HepG2 (cell line): Measurements from ENCODE around the gene GREM2. TPM values are rescaled to one million over a fixed set of nuclear protein-coding genes. Genes with fewer than 3 reads are reported as not detected.

Experiments used
- ATAC-seq: fragments of 200-7000 bp; cut with Tn5 transposase; 3 replicates; pipeline ENCODE4 v1.9.1; 2020; ENCODE audit warnings: mild to moderate bottlenecking, moderate library complexity
- BruUV-seq: library from RNA; stranded (reverse); fragments of 400-500 nt; replicated peaks from 2 replicates; lab custom pipeline; 2021; lab: Mats Ljungman, UMichigan
- CTCF ChIA-PET: fragments of 300-600 bp; formaldehyde crosslinking; extraction: SDS; loops from one replicate; lab custom pipeline; 2021; ENCODE audit warnings: low total read pairs, inconsistent platforms, low intra/inter-chr PET ratio; lab: Yijun Ruan, JAX
- POLR2A ChIA-PET: fragments of 350-600 bp; sonication (Branson Sonifier 250); formaldehyde crosslinking; loops from one replicate; lab custom pipeline; 2020; ENCODE audit warnings: antibody characterized with exemption, inconsistent platforms; lab: Yijun Ruan, JAX
- DNase-seq: peaks from one replicate; pipeline ENCODE4 v3.0.0-alpha.2; 2015; ENCODE audit warnings: low spot score
- FAIRE-seq: peaks from 3 replicates; lab custom pipeline; 2011; peaks lifted over from hg19 to GRCh38; lab: Jason Lieb, UNC
- H2AFZ ChIP-seq: one replicate; pipeline ENCODE4 v1.6.1; 2011; ENCODE audit warnings: low read length, inconsistent platforms
- H3K27ac ChIP-seq: fragments of 300-600 bp; 3 replicates; pipeline ENCODE4 v1.8.0; 2011; ENCODE audit warnings: mixed run types, mild to moderate bottlenecking, mixed read lengths, low read length, inconsistent platforms; ENCODE audit not compliant: insufficient read depth; ENCODE audit errors: extremely low read length
- H3K27me3 ChIP-seq, 2 experiments: fragments of 200-600 bp in 1 of 2; 2 replicates in 1 of 2; 3 replicates in 1 of 2; pipeline versions ENCODE4 v1.6.0 to v1.8.0; 2011; ENCODE audit warnings: low read length in 2 of 2, mild to moderate bottlenecking in 2 of 2, moderate library complexity in 2 of 2, inconsistent platforms in 1 of 2; ENCODE audit not compliant: insufficient read depth in 2 of 2, control insufficient read depth in 1 of 2
- H3K36me3 ChIP-seq, 2 experiments: fragments of 200-600 bp in 1 of 2; replicated peaks in 1 of 2; 2 replicates in 1 of 2; 3 replicates in 1 of 2; pipeline versions ENCODE4 v1.5.1 to v1.8.0; 2011; ENCODE audit warnings: low read length in 2 of 2, inconsistent platforms in 1 of 2; ENCODE audit not compliant: insufficient read depth in 2 of 2, control insufficient read depth in 1 of 2
- H3K4me1 ChIP-seq: 2 replicates; pipeline ENCODE4 v1.5.1; 2012; ENCODE audit warnings: low read length, inconsistent platforms; ENCODE audit not compliant: insufficient read depth
- H3K4me2 ChIP-seq: 2 replicates; pipeline ENCODE4 v1.6.0; 2011; ENCODE audit warnings: low read depth, low read length, inconsistent platforms
- H3K4me3 ChIP-seq, 3 experiments: fragments of 200-600 bp in 1 of 3; sonication (generic), shearing (Covaris generic) in 1 of 3; replicated peaks in 1 of 3; 2 replicates each; pipeline ENCODE4 v1.5.1; 2011 to 2016; ENCODE audit warnings: low read length in 3 of 3, inconsistent platforms in 2 of 3, low read depth in 2 of 3, mild to moderate bottlenecking in 2 of 3, control low read depth in 1 of 3, mixed read lengths in 1 of 3; ENCODE audit not compliant: insufficient read depth in 1 of 3
- H3K79me2 ChIP-seq: one replicate; pipeline ENCODE4 v1.6.1; 2011; ENCODE audit warnings: low read length, inconsistent platforms; ENCODE audit not compliant: insufficient read depth
- H3K9ac ChIP-seq: 2 replicates; pipeline ENCODE4 v1.6.0; 2011; ENCODE audit warnings: mild to moderate bottlenecking, low read depth, low read length, inconsistent platforms; ENCODE audit not compliant: insufficient read depth
- H3K9me3 ChIP-seq: 2 replicates; pipeline ENCODE4 v1.5.1; 2012; ENCODE audit warnings: mild to moderate bottlenecking, low read length
- H4K20me1 ChIP-seq: 2 replicates; pipeline ENCODE4 v1.6.0; 2011; ENCODE audit warnings: inconsistent platforms, mild to moderate bottlenecking, low read length, moderate library complexity; ENCODE audit not compliant: insufficient read depth
- AKAP8 ChIP-seq: sonication (generic); formaldehyde crosslinking; IDR thresholded peaks from 2 replicates; pipeline ENCODE4 v1.5.1; 2020; ENCODE audit warnings: mild to moderate bottlenecking, missing genetic modification reagents
- CENPT ChIP-seq: sonication (generic); formaldehyde crosslinking; IDR thresholded peaks from 2 replicates; pipeline ENCODE4 v1.8.0; 2022; ENCODE audit warnings: low read depth, mild to moderate bottlenecking, moderate library complexity, missing genetic modification reagents
- ESRRA ChIP-seq: sonication (generic); formaldehyde crosslinking; IDR thresholded peaks from 2 replicates; pipeline ENCODE4 v1.5.1; 2020; ENCODE audit warnings: mild to moderate bottlenecking, low read depth, missing genetic modification reagents
- HCFC1 ChIP-seq: fragments of 150-350 bp; IDR thresholded peaks from 2 replicates; pipeline ENCODE4 v1.6.1; 2014; ENCODE audit warnings: low read depth, low read length
- MAFK ChIP-seq, 2 experiments: IDR thresholded peaks in 1 of 2; conservative IDR thresholded peaks in 1 of 2; 2 replicates each; pipeline ENCODE4 v1.6.1; 2011; ENCODE audit warnings: improper control_type of control experiment in 2 of 2, low read length in 2 of 2
- NBN ChIP-seq: fragments of 450-650 bp; conservative IDR thresholded peaks from 2 replicates; pipeline ENCODE4 v1.6.1; 2017
- PTBP1 ChIP-seq: fragments of 200-400 bp; formaldehyde crosslinking; IDR thresholded peaks from 2 replicates; pipeline ENCODE4 v1.6.1; 2018; ENCODE audit warnings: low read length, low read depth; ENCODE audit not compliant: poor library complexity, severe bottlenecking
- SNAI1 ChIP-seq: sonication (generic); formaldehyde crosslinking; IDR thresholded peaks from 2 replicates; pipeline ENCODE4 v1.5.0; 2020; ENCODE audit warnings: mild to moderate bottlenecking, missing genetic modification reagents, borderline replicate concordance
- TAF1 ChIP-seq: sonication (generic); formaldehyde crosslinking; IDR thresholded peaks from 2 replicates; pipeline ENCODE4 v1.4.0; 2020; ENCODE audit warnings: missing genetic modification reagents
- TCF7 ChIP-seq: sonication (generic); IDR thresholded peaks from 2 replicates; pipeline ENCODE4 v1.6.1; 2016; ENCODE audit warnings: antibody characterized with exemption, low read depth
- ZFY ChIP-seq: sonication (generic); formaldehyde crosslinking; IDR thresholded peaks from 2 replicates; pipeline ENCODE4 v1.4.0; 2020; ENCODE audit warnings: missing genetic modification reagents
- ZNF138 ChIP-seq: sonication (generic); formaldehyde crosslinking; IDR thresholded peaks from 2 replicates; pipeline ENCODE4 v1.5.0; 2020; ENCODE audit warnings: mild to moderate bottlenecking, low read depth, missing genetic modification reagents
- ZNF224 ChIP-seq: sonication (generic); formaldehyde crosslinking; IDR thresholded peaks from 2 replicates; pipeline ENCODE4 v1.5.0; 2020; ENCODE audit warnings: mild to moderate bottlenecking, missing genetic modification reagents
- ZNF33B ChIP-seq: sonication (generic); formaldehyde crosslinking; IDR thresholded peaks from 2 replicates; pipeline ENCODE4 v1.5.1; 2020; ENCODE audit warnings: mild to moderate bottlenecking, missing genetic modification reagents
- ZNF460 ChIP-seq: sonication (generic); formaldehyde crosslinking; IDR thresholded peaks from 2 replicates; pipeline ENCODE4 v1.5.1; 2020; ENCODE audit warnings: missing genetic modification reagents, mild to moderate bottlenecking, borderline replicate concordance
- ZNF619 ChIP-seq: sonication (generic); formaldehyde crosslinking; IDR thresholded peaks from 2 replicates; pipeline ENCODE4 v1.4.0; 2020; ENCODE audit warnings: mild to moderate bottlenecking, missing genetic modification reagents
- ZNF746 ChIP-seq: sonication (generic); formaldehyde crosslinking; IDR thresholded peaks from 2 replicates; pipeline ENCODE4 v1.8.0; 2022; ENCODE audit warnings: mild to moderate bottlenecking, missing genetic modification reagents
- ZSCAN30 ChIP-seq: sonication (generic); formaldehyde crosslinking; IDR thresholded peaks from 2 replicates; pipeline ENCODE4 v1.5.0; 2020; ENCODE audit warnings: mild to moderate bottlenecking, missing genetic modification reagents
- WGBS: methylation state at CpG from one replicate; pipeline ENCODE4 v1.1.6; 2017; ENCODE audit warnings: low lambda C conversion rate; 5-methylcytosine and 5-hydroxymethylcytosine counted together
- in situ Hi-C: cut with HindIII; loops from 2 replicates; pipeline ENCODE4 v1.10.0; 2017; ENCODE audit warnings: low pct_unique_long_range_greater_than_20kb; ENCODE audit not compliant: extremely low pct_ligation_motif_present
- intact Hi-C: fragments of 100-400 bp; cut with micrococcal nuclease; formaldehyde crosslinking; loops from one replicate; pipeline ENCODE4 v1.10.0; 2022; ENCODE audit not compliant: unreplicated experiment
- polyA plus RNA-seq, 8 experiments: library from polyadenylated mRNA; depleted of rRNA in 3 of 8; stranded (reverse) in 7 of 8; unstranded in 1 of 8; fragments of >200 nt; fragmentation: Illumina TruSeq in 4 of 8; extraction: Trizol in 4 of 8; gene quantifications; 2 replicates each; pipeline versions ENCODE4 v1.2.1 to v1.2.3, GENCODE V29; 2011 to 2016; ENCODE audit warnings: low read depth in 4 of 8, missing spikeins in 1 of 8, mixed read lengths in 1 of 8; ENCODE audit not compliant: insufficient read depth in 1 of 8
- total RNA-seq, 5 experiments: library from RNA; depleted of rRNA; stranded (reverse); fragments of >200 nt; fragmentation: Illumina TruSeq; extraction: Trizol; gene quantifications; 2 replicates each; pipeline ENCODE4 v1.2.3, GENCODE V29; 2016; ENCODE audit warnings: low read depth in 1 of 5
- TF ChIP-seq, protein P1 (sequence below): sonication (generic); formaldehyde crosslinking; IDR thresholded peaks from 2 replicates; pipeline ENCODE4 v1.4.0; 2020; ENCODE audit warnings: missing genetic modification reagents

The GREM2 gene
- total and polyA plus RNA-seq, 2 of the 13 experiments (the other 11 are each of a cell fraction or from before 2014, with no cell fraction given): 0.07 TPM; not detected in 1

DNA sequence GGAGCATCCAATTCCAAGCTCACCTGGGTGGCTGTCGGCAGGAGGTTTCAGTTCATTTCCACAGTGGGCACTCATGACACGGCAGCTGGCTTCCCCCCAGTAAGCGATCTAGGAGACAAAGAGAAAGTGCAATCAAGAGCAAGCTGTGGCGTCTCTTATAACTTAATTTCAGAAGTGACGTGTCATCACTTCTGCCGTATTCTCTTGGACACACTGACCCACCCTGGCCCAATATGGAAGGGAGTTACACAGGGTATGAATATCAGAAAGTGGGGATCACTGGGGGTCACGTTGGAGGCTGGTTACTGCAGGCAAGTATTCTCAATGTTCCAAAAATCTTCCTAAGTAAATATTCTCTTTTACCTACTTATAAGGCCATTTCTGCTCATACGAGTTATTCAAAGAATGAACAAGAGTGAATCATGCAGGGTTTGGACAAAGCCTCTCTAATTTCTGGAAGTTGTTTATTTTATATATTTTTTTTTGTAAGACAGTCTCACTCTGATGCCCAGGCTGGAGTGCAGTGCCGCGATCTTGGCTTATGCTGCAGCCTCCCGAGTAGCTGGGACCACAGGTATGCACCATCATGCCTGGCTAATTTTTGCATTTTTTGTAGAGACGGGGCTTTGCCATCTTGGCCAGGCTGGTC lies 46.5 kb upstream of the GREM2 start:
- Histone ChIP-seq H4K20me1 (no peaks in the 10 kb centered on the region), H3K9me3 (no peaks in the 10 kb centered on the region), H3K36me3 (no peaks in the 10 kb centered on the region), H3K4me2 (no peak overlapping the region), H3K9ac (no peak overlapping the region), H3K79me2 (no peaks in the 10 kb centered on the region), H3K27ac (no peak overlapping the region), H3K27me3 (no peaks in the 10 kb centered on the region), H3K4me1 (no peaks in the 10 kb centered on the region), H2AFZ (no peak overlapping the region), H3K4me3 (no peak overlapping the region)
- FAIRE-seq (no peak), ATAC-seq (no peak), DNase-seq (no peak)
- WGBS: 36% methylated on average over 12 of the region's 12 CpGs
- BruUV-seq: no TSS peak
- no peak for TF ChIP-seq ZFY
- no peak for TF ChIP-seq ZNF33B (CRISPR knock-in tag)
- TF ChIP-seq ZNF224: no peak
- no peak for TF ChIP-seq ZNF138 (CRISPR knock-in tag)
- TF ChIP-seq MAFK (conservative IDR thresholded peaks at IDR 0.05 in 1 of 2, IDR thresholded peaks at IDR 0.05 in 1 of 2; ENCODE audit: low read length in 2 of 2): peak in 1 of 2 experiments; percentile 35; a peak in 1 of 4 replicates
- in situ Hi-C loops (no loop called here), intact Hi-C loops (no loop called here)
- CTCF ChIA-PET: no interaction called here
- POLR2A ChIA-PET: no interaction called here

DNA sequence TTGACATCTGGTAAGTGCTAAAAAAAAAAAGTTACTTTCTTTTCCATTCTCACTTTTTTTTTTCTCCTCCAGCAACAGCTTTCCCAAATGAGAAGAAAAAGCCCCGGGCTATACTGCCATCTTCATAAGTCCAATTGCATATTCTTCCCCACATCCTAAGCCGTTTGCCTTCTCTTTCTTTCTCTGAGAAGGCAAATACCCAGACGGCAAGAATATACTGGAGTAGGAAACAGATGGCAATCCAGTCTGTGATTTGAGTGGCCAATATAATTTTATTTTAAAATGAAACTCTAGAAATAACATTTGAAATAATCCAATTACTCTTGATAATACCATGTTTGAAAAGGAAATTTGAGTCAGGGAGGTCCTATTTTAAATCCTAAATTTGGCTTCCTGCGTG lies 44.6 kb upstream of the GREM2 start:
- Histone ChIP-seq H3K4me3 (no peak overlapping the region), H3K9ac (no peak overlapping the region)
- FAIRE-seq: no peak
- TF ChIP-seq TAF1 (CRISPR knock-in tag): no peak
- TF ChIP-seq ZNF746 (CRISPR knock-in tag): no peak
- TF ChIP-seq HCFC1: no peak
- no peak for TF ChIP-seq PTBP1
- no peak for TF ChIP-seq CENPT (CRISPR knock-in tag)
- TF ChIP-seq ZNF619 (CRISPR knock-in tag): no peak
- no peak for TF ChIP-seq NBN
- TF ChIP-seq AKAP8 (CRISPR knock-in tag): no peak
- no peak for TF ChIP-seq ZNF460
- TF ChIP-seq SNAI1: no peak
- TF ChIP-seq TCF7: no peak
- no peak for TF ChIP-seq ESRRA (CRISPR knock-in tag)
- TF ChIP-seq, protein P1, sequence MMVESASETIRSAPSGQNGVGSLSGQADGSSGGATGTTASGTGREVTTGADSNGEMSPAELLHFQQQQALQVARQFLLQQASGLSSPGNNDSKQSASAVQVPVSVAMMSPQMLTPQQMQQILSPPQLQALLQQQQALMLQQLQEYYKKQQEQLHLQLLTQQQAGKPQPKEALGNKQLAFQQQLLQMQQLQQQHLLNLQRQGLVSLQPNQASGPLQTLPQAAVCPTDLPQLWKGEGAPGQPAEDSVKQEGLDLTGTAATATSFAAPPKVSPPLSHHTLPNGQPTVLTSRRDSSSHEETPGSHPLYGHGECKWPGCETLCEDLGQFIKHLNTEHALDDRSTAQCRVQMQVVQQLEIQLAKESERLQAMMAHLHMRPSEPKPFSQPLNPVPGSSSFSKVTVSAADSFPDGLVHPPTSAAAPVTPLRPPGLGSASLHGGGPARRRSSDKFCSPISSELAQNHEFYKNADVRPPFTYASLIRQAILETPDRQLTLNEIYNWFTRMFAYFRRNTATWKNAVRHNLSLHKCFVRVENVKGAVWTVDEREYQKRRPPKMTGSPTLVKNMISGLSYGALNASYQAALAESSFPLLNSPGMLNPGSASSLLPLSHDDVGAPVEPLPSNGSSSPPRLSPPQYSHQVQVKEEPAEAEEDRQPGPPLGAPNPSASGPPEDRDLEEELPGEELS (CRISPR knock-in tag): no peak
- TF ChIP-seq ZSCAN30 (CRISPR knock-in tag): no peak

More for the DNA sequence above, 44.6 kb upstream of the GREM2 start:
- H3K9me3 ChIP-seq: no peaks in the 10 kb centered on the region
- in situ Hi-C loops (no loop called here), intact Hi-C loops (no loop called here)
- no peaks in the 10 kb centered on the region for H3K4me1 ChIP-seq
- no peaks in the 10 kb centered on the region for H3K27me3 ChIP-seq
- no peak overlapping the region for H3K27ac ChIP-seq
- DNase-seq: no peak
- H3K36me3 ChIP-seq: no peaks in the 10 kb centered on the region
- ATAC-seq: no peak
- BruUV-seq: no TSS peak
- CTCF ChIA-PET: no interaction called here
- H3K4me2 ChIP-seq: no peak overlapping the region
- no peaks in the 10 kb centered on the region for H4K20me1 ChIP-seq
- H2AFZ ChIP-seq: no peak overlapping the region
- POLR2A ChIA-PET: no interaction called here
- no peaks in the 10 kb centered on the region for H3K79me2 ChIP-seq
- 13% methylated on average over 4 of the region's 4 CpGs for WGBS
